Hematopoietic multipotent progenitor cell treated with erythropoietin and hydrocortisone succinate and interleukin-3 and kit ligand, for 17 days (in vitro differentiated cells): Measurements from ENCODE around the gene EPB41.
"Not testable (repeated sequence)": the region's sequence is repeated elsewhere in the genome, so short reads cannot be mapped to it uniquely, and the experiment has no call there.

Source experiments
- DNase-seq: peaks from one replicate; pipeline ENCODE4 v3.0.0-alpha.2; 2015; ENCODE audit warnings: low spot score

Gene EPB41

DNA sequence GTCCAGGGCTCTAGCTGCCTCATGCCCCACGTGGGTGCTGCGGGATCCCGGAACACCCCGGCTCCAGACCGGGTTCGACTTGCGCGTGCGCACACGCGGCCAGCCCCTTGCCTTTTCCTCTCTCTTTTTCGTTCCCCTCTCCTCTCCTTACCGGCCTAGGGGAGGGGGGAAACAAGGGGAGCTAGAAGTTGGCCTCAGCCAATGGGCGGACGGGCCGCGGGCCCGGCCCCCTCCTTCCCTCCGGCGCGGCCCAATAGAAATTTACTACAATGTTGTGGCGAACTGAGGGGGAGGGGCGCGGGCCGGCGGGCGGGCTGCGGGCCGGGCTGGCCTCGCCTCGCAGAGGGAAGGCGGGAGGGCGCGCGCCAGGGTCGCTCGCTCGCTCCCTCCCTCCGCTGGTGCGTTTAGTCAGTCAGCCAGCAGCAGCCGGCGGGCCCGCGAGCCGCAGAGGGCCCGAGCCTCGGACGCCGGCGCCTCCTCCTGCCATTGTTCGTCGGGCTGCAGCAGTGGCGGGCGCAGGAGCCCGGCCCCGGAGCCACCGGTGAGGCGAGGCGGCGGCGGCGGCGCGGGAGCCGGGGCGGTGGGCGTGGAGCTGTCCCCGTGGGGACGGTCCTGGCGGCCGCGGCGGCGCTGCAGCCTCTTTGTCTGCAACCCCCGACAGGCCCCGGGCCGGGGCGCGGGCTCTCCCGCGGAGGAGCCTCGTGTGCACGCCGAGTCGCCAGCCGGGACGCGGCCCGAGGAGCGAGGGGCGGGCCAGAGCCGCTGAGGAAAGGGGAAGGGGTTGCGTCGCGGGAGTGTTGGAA, at the start of gene EPB41:
Gene EPB41 (plus strand): TSS at position 342 of the 803 bp plus-strand sequence. CDS start 72,869 bp downstream, outside the sequence.
- peak; percentile 74 for DNase-seq

DNA sequence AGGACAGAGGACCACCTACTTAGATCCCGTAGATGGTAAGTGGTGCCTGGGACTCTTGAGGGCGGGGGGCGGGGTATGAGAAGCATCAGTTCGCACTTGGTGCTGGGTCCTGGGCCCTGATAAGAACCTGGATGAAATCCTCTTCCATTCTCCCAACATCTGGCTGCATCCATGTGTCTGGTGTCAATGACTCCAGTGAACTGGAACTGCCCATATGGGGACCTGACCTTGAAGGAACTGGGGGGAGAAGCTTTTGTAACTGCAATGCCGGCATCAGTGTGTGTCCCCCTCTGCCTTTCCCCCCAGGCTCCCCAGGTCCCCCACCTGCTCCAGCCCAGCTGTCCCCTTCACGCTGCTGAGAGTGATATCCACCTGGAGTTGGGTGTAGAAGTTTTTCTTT, 49.7 kb upstream of the EPB41 start:
- DNase-seq, result no peak

GRCh38 chr1:28865997-28866650, 48.2 kb upstream of the EPB41 start:
- peak; percentile 42 for DNase-seq

GRCh38 chr1:28867850-28868249, 46.5 kb upstream of the EPB41 start:
- DNase-seq, result no peak

DNA sequence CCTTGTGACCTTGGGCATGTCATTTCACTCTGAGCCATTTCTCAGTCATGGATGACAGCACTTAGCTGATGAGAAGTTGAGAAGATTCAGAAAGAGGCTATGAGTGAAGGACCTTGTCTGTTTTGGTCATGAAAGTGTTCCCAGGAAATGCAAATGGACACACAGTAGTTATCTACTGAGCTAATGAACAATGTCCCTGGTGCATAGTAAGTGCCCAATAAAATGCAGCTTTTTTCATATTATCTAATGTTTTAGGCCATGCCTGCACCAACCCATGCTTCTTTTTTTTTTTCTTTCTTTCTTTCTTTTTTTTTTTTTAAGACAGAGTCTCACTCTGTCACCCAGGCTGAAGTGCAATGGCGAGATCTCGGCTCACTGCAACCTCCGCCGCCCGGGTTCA, 44.4 kb upstream of the EPB41 start:
- DNase-seq, result no peak

GRCh38 chr1:28871631-28872401, 42.6 kb upstream of the EPB41 start:
- DNase-seq, result no peak

DNA sequence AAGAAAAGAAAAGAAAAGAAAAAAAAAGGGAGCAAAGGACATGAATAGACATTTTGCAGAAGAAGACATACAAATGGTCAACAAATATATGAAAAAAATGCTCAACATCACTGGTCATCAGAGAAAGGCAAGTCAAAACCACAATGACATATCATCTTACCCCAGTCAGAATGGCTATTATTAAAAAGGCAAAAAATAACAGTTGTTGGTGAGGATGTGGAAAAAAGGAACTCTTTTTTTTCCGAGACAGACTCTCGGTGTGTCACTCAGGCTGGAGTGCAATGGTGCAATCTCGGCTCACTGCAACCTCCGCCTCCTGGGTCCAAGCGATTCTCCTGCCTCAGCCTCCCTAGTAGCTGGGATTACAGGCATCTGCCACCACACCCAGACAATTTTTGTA, 39.2 kb upstream of the EPB41 start:
- not testable (repeated sequence) for DNase-seq

GRCh38 chr1:28877132-28877781, 37.1 kb upstream of the EPB41 start:
- DNase-seq, result peak; percentile 90

GRCh38 chr1:28878796-28879195, 35.6 kb upstream of the EPB41 start:
- no peak for DNase-seq

DNA sequence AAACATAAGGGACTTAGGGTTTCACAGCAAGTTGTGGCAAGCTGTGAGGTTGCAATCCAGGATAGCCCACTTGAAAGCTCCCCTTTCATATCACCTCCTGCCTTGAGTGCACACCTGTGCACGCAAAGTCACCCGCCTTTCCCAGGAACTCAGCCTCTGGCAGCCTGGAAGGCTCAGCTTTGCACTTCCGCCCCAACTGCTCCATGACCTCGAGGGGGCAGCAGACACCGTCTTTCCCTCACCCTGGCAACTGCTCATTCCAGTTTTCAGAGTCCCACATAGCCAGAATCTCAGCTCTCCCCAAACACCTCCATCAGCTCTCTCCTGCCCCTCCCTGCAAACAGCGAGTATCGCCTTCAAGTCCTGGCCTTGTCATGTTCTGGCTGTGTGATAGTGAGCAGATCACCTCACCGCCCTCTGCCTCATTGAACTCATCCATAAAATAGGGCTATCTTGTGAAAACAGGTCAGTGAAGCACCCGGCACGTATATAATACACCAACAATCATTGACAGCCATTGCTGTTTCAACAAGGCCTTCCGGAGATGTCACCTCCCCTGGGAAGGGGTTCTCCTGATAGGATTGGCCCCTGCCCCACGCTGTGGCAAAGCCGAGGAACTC, 32.2 kb upstream of the EPB41 start:
- DNase-seq, result peak; percentile 98

DNA sequence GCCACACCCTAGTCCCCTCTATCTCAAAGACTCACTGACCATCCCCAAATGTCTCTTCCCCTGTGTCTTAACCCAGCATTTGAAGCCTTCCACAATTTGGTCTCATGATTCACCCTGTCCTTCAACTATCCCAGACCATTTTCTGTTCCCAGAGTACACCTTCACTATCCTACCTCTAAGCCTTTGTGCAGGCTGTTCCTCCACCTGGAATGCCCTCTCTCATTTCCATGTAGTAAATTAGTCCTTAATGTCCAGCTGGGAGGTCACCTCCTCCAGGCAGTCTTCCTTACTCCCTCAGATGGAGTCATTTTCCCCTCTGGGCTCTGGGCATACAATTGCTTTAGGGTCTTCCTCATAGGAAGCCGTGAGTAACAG, 31.1 kb upstream of the EPB41 start:
- DNase-seq, result no peak

DNA sequence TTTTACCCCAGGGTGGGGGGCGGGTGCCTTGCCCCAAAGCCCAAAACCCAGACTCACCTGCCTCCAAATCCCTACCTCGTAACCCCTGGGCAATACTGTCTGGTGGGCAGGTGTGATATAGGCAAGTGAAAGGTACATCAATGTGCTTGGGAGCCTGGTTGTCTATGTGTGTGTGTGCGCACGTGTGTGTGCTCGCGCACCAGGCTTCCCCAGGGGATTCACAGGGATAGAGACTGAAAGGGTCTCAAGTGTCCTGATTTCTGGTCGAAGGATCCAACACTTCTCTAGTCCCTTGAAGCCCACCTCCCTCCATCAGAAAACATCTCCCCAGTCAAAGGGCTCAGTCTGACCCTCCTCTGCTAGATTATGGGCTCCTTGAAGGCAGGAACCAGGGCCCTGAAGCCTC, 28.9 kb upstream of the EPB41 start:
- no peak for DNase-seq

DNA sequence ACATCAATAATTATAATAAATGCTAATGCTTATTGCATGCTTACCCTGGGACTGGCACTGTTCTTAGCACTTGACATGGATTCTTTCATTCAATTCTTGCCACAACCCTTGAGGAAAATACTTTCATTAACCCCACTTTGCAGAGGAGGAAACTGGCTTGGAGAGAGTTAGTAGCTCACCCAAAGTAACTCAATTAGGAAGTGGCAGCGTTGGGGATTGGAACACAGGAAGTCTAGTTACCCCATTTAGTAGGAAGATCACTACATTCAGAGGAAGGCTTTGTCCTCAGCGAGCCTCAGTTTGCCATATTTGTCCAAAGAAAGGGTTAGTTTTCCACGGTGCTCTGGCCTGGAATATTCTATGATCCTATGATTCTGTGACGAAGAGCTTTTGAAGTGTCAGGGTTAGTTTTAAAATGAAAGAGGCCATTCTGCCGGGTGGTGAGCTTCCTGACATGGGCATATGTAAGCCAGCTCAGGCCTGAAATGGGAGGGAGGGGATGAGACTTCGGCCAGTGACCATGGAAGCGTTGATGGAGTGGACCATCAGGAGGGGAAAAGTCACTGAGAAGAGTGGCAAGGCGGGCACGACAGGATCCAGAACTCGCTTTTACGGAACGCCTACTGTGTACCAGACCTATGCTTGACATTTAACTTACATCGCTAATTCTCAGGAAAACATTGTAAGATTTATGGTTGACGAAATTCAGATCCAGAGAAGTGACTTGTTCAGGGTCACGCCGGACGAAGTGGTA, 28.2 kb upstream of the EPB41 start:
- peak; percentile 62 for DNase-seq

DNA sequence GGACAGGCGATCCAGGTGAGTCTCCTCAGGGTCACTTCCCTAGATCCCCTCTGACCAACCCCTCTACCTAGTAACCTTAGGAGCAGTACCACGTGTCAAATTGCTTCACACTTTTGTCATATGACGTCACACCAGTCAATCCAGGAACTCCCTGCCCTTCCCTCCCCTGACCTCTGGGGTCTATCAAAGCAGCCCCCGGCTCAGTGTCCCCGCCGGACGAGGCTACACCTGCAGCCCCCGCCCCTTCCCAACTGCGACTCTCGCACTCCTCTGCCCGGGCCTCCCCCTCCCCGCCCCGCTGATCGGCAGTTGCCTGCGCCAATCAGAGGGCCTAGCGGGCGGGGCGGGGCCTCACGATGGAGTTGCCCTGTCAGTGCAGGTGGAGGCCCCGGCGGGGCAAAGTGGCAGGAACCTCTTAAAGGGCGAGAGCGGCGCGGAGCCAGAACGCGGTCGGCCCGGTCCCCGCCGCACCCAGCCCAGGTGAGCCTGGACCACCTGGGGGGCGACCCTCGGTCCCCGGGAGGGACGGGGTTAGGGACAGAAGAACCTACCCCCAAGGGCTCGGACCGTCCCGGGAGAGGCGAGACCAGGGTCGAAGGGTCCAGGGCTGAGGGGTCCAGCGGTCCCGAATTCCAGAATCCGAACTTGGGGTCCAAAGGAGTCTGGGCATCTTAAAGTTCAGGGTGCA, 27.5 kb upstream of the EPB41 start:
- peak; percentile 94 for DNase-seq

DNA sequence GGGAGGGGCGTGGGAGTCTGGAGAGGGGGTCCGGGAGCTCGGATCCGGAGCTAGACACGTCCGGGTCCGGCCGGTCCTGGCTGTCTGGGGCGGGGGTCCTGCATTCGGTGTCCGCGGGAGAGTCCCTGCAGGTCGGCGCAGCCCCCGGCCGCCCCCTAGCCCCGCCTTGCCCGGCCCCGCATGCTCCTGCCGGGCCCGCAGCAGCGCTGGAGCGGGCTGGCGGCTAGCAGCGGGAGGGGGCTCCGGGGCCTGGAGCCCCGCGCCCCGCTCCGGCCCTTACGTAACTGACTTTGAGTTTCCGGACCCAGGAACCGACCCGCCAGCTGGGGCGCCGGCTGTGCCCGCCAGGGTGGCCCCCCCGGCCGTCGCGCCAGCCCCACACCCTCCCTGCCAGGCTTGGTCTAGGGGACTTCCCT, 26.9 kb upstream of the EPB41 start:
- no peak for DNase-seq

GRCh38 chr1:28887835-28888682, 26.3 kb upstream of the EPB41 start:
- DNase-seq, result peak; percentile 84

- peak; percentile 74 for DNase-seq
Measured at GRCh38 chr1:28888915-28889314, 25.5 kb upstream of the EPB41 start.

GRCh38 chr1:28889357-28889756, 25.0 kb upstream of the EPB41 start:
- no peak for DNase-seq

- peak; percentile 32 for DNase-seq
Measured at GRCh38 chr1:28890435-28890834, 23.9 kb upstream of the EPB41 start.

GRCh38 chr1:28890836-28891235, 23.5 kb upstream of the EPB41 start:
- peak; percentile 45 for DNase-seq
